ENCODE data around the gene CERCAM.

- TF ChIP-seq CTCF (IDR thresholded peaks at IDR 0.05) = no peak
- TF ChIP-seq POLR2AphosphoS5 (IDR thresholded peaks at IDR 0.05) = no peak
- no peak for TF ChIP-seq POLR2A (IDR thresholded peaks at IDR 0.05)
Observed at GRCh38 chr9:128405077-128405779, 15.4 kb upstream of the CERCAM start.

Measured in breast epithelium (tissue), 3 donors.